GM18502 (cell line): ENCODE measurements around the gene DMGDH.

Experiments used
- ATAC-seq: cut with Tn5 transposase; IDR thresholded peaks from one replicate; pipeline ENCODE4 v1.9.1; 2021; ENCODE audit warnings: mild to moderate bottlenecking; ENCODE audit not compliant: unreplicated experiment, poor library complexity

DMGDH gene

GRCh38 chr5:79069488-79070349 is at the start of gene DMGDH, which contains the start of gene BHMT2:
TSS of gene DMGDH (minus strand) at chr5:79069674. CDS start at chr5:79069620, 54 bp downstream.
TSS of gene BHMT2 (plus strand) at chr5:79069767. CDS start at chr5:79069783, 16 bp downstream.
- ATAC-seq: no peak

DNA sequence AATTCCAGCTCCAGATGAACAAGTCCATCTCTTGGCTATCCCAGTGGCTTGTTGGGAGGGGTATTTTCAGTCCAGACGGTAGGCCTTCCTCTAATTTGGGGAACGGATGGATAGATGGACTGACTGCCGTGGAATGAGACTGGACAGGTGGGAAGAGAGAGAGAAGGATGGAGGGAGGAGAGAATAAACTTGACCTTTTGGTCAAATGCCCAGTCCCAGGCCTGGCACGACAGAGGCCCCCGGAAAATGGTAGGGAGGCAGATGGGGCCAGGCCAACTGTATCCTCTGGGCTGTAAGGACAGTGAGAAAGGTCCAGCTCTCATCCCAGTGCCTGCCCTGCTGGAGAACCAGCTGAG is 43.2 kb upstream of the DMGDH start:
- no peak for ATAC-seq

GRCh38 chr5:79111960-79112702 is 42.7 kb upstream of the DMGDH start:
- no peak for ATAC-seq

GRCh38 chr5:79111387-79111959 is 42.0 kb upstream of the DMGDH start, which contains the start of gene BHMT:
TSS of gene BHMT (plus strand) at chr5:79111809. CDS start at chr5:79111886, 77 bp downstream.
- ATAC-seq: no peak

GRCh38 chr5:79109527-79110492 is 40.3 kb upstream of the DMGDH start:
- ATAC-seq: no peak

GRCh38 chr5:79108792-79109191 is 39.3 kb upstream of the DMGDH start:
- ATAC-seq: no peak

GRCh38 chr5:79108086-79108485 is 38.6 kb upstream of the DMGDH start:
- ATAC-seq: no peak

- no peak for ATAC-seq
These were observed 37.7 kb upstream of the DMGDH start for GRCh38 chr5:79107020-79107796.

GRCh38 chr5:79105868-79106267 is 36.4 kb upstream of the DMGDH start:
- no peak for ATAC-seq

DNA sequence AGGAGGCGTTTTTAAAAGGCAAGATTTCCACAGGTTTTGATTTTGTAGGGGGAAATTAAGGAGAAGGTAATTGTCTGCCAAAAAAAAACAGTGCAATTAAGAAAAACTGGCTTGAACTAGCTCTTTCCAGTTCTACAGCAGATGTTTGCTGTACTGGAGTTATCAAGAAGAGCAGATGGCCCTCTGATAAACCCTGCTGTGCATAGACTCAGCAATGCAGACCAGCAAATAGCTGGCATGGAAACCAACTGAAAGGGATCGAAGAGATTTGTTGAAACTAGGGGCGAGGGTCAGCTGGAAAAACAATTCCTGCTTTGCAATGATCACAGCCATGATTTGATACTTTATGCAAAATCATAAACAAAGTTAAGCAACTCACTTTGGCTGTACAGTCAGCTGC is 24.3 kb upstream of the DMGDH start:
- no peak for ATAC-seq

- ATAC-seq: no peak
These were observed 21.6 kb upstream of the DMGDH start for GRCh38 chr5:79091064-79091463.

DNA sequence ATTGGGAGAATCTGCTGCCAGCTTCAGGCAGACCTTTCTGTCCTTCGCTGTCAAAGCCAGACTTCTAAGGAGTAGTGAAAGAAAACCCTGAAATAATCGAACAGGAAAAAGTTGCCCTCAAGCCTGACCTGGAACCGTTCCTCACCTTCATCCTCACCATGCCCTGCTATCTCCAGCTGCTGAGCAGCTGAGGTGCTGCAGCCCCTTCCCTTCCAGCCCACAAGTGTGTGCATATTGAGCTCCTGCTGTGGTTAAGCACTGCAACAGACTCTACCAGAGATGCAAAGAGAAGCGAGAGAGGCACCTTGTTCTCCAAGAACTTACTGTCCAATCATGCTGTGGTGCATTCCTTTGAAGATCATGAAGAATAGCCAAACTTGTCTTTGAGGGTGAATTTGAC is 19.0 kb upstream of the DMGDH start:
- ATAC-seq: no peak

- no peak for ATAC-seq
These were observed 16.6 kb upstream of the DMGDH start for GRCh38 chr5:79086116-79086515.

GRCh38 chr5:79081779-79082178 is 12.3 kb upstream of the DMGDH start:
- no peak for ATAC-seq

- ATAC-seq: no peak
These were observed 11.3 kb upstream of the DMGDH start for GRCh38 chr5:79080804-79081203.

GRCh38 chr5:79077680-79078365 is 8.3 kb upstream of the DMGDH start:
- no peak for ATAC-seq

GRCh38 chr5:79076819-79077218 is 7.3 kb upstream of the DMGDH start:
- no peak for ATAC-seq

DNA sequence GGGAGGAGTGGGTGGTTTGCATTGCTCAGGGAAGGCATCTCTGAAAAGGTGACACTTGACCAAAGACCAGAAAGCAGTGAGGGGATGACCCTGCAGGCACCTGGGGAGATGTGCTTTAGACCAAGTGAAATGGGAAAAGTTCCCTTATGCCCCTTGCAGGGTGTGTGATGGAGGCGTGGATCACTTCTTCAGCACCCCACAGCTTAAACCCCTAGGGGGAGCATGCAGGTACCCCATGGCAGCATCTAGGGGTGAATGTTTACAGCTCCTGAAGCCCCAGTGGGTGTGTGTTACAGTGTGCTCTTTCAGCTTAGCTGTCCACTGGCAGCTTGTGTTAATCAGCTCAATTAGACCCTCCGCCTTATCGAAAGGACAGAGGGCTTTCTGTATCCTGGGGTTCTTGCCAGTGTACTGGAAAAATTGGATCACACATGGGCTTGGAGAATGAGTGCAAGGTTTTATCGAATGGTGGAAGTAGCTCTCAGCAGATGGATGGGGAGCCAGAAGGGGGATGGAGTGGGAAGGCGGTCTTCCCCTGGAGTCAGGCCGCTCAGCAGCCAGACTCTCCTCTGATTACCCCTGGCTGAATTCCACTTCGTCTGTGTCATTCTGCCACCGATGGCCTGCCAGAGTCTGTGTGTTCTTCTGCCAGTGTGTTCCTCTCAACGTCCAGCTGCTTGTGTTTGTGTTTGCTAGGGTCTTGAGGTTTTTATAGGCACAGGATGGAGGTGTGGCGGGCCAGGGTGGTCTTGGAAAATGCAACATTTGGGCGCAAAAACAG is 6.4 kb upstream of the DMGDH start:
- ATAC-seq: no peak
